ENCODE data around the gene PPP2R5E. TPM values are rescaled to one million over a fixed set of nuclear protein-coding genes. Genes with fewer than 3 reads are reported as not detected.
"Not testable (repeated sequence)": the region's sequence is repeated elsewhere in the genome, so short reads cannot be mapped to it uniquely, and the experiment has no call there.

The PPP2R5E gene
- total and polyA plus RNA-seq, 9 donors = 9.3 to 44.1 (median 35.5) TPM

GRCh38 chr14:63535918-63536317 is 7.3 kb downstream of the PPP2R5E start:
- TF ChIP-seq CTCF (IDR thresholded peaks at IDR 0.05) = no peak
- TF ChIP-seq EP300 (IDR thresholded peaks at IDR 0.05) = no peak
- TF ChIP-seq POLR2A (IDR thresholded peaks at IDR 0.05) = no peak
- no peak overlapping the region for H3K4me3 ChIP-seq
- H3K27ac ChIP-seq = no peak overlapping the region
- no peaks in the 10 kb centered on the region for H3K4me1 ChIP-seq (ENCODE audit: insufficient read depth)
- no peak for DNase-seq
- no peaks in the 10 kb centered on the region for H3K27me3 ChIP-seq
- no peaks in the 10 kb centered on the region for H3K9me3 ChIP-seq
- no peaks in the 10 kb centered on the region for H3K36me3 ChIP-seq
- intact Hi-C loops (cut with DNase I) = no loop called here

DNA sequence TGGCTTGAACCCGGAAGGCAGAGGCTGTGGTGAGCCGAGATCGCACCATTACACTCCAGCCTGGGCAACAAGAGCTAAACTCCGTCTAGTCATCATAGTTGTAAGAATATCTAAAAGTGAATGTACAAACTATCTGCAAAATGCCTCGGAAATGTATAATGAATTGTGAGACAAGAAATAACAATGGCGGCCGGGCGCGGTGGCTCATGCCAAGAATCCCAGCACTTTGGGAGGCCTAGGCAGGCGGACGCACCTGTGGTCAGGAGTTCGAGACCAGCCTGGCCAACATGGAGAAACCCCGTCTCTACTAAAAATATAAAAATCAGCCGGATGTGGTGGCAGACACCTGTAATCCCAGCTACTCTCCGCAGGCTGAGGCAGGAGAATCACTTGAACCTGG is 9.7 kb downstream of the PPP2R5E start:
- Histone ChIP-seq H3K4me1 (ENCODE audit: insufficient read depth) (no peaks in the 10 kb centered on the region), H3K36me3 (no peaks in the 10 kb centered on the region), H3K27ac (no peak overlapping the region), H3K27me3 (no peaks in the 10 kb centered on the region), H3K9me3 (no peaks in the 10 kb centered on the region), H3K4me3 (no peak overlapping the region)
- intact Hi-C loops (cut with DNase I) = no loop called here
- TF ChIP-seq POLR2A (IDR thresholded peaks at IDR 0.05) (no peak), EP300 (IDR thresholded peaks at IDR 0.05) (no peak), CTCF (IDR thresholded peaks at IDR 0.05) (no peak)
- WGBS, 3 donors = 96 to 97% (median 96%) methylated on average over 15 of the region's 15 CpGs
- no peak for DNase-seq

DNA sequence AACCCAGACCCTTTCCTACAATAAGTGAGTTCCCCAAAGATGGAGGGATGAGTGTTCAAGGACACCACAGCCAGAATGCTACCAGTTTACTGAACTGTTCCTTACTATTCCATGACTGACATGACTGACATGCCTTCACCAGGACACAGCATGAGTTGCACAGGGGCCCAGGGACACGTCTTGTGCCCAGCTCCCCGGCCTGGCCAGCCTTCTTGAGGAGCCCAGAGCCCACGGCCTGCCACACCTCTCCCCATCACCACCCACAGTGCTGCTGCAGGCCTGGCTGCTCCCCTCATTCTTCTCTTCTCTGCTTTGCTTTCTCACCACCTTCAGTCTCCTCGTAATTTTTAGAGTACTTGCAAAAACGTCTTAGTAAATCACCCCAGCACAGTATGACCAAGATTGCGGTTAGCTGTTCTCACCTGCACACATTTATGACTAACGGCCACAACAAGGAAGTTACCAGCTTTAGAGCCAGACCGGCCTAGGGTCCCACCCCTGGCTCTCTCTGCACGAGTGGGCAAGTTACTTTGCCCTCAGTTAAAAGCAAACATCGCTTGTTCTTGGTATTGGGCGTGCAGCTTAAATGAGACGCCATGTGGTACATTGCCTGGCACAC is 18.5 kb downstream of the PPP2R5E start:
- peaks cover 1% of the 10 kb centered on the region for H3K4me1 ChIP-seq (ENCODE audit: insufficient read depth)
- no peak for TF ChIP-seq EP300 (IDR thresholded peaks at IDR 0.05)
- TF ChIP-seq POLR2A (IDR thresholded peaks at IDR 0.05) = no peak
- TF ChIP-seq CTCF (IDR thresholded peaks at IDR 0.05) = no peak
- H3K9me3 ChIP-seq = no peaks in the 10 kb centered on the region
- H3K27me3 ChIP-seq = no peaks in the 10 kb centered on the region
- no peak overlapping the region for H3K4me3 ChIP-seq
- intact Hi-C loops (cut with DNase I) = no loop called here
- no peak overlapping the region for H3K27ac ChIP-seq
- no peaks in the 10 kb centered on the region for H3K36me3 ChIP-seq
- no peak for DNase-seq
- 87 to 90% (median 88%) methylated on average over 12 of the region's 12 CpGs for WGBS, 3 donors

DNA sequence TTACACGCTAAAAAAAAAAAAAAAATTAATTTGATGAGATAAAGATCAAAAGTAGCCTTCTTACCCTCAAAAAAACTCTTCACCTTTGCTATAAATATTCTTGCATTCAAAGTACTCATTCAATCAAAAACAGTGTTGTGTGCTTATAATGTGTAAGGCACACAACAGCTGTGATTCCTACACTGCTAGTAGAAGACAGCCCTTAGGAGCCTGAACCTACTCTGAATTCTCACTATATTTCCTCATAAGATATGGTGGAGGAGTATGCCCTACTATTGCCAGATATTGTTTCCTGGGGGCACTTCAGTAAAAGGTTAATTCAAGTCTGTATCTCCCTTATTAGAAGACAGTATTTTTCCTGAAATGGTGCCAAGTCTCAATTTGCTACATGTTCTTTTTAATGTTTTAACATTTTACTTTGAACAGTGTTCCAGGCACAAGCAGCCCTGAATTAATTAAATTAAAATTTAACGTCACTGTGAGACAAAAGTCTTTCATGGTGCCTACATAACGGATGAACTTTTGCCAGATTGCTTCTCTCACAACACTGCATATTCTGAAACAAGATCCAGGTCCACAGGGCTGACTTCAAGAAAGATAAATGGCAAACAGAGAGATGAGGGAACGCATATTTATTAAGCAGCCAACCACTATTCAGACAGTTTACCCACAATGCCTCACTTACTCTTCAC is 19.3 kb downstream of the PPP2R5E start:
- DNase-seq = no peak
- Histone ChIP-seq H3K36me3 (no peaks in the 10 kb centered on the region), H3K27me3 (no peaks in the 10 kb centered on the region), H3K4me1 (ENCODE audit: insufficient read depth) (peaks cover 1% of the 10 kb centered on the region), H3K27ac (no peak overlapping the region), H3K4me3 (no peak overlapping the region), H3K9me3 (no peaks in the 10 kb centered on the region)
- intact Hi-C loops (cut with DNase I) = no loop called here
- TF ChIP-seq EP300 (IDR thresholded peaks at IDR 0.05) (no peak), CTCF (IDR thresholded peaks at IDR 0.05) (no peak), POLR2A (IDR thresholded peaks at IDR 0.05) (no peak)
- 68 to 78% (median 75%) methylated on average over 4 of the region's 4 CpGs for WGBS, 3 donors

GRCh38 chr14:63522511-63522910 is 20.7 kb downstream of the PPP2R5E start:
- H3K27ac ChIP-seq; intact Hi-C loops (cut with DNase I); H3K4me3 ChIP-seq; DNase-seq; H3K36me3 ChIP-seq; H3K27me3 ChIP-seq; H3K4me1 ChIP-seq (ENCODE audit: insufficient read depth); H3K9me3 ChIP-seq: not testable (repeated sequence)
- 95 to 100% (median 99%) methylated on average over 27 to 37 of the region's 41 CpGs for WGBS, 3 donors

All from ovary (tissue), 9 donors.